ENCODE results near the gene GPR37.

- TF ChIP-seq CTCF (IDR thresholded peaks at IDR 0.05): no peak
- TF ChIP-seq POLR2A (IDR thresholded peaks at IDR 0.05): no peak
Observed at GRCh38 chr7:124758327-124758726, 7.3 kb downstream of the GPR37 start.

All from gastroesophageal sphincter (tissue), 3 donors.